ENCODE results near the gene AP4E1.

GRCh38 chr15:50888054-50888453 lies 20.4 kb upstream of the AP4E1 start:
- TF ChIP-seq POLR2AphosphoS5 (IDR thresholded peaks at IDR 0.05; ENCODE audit: low read depth, low read length) (no peak), SIN3A (IDR thresholded peaks at IDR 0.05; ENCODE audit: borderline replicate concordance, insufficient read depth, low read length) (no peak), TAF1 (IDR thresholded peaks at IDR 0.05; ENCODE audit: borderline replicate concordance, insufficient read depth, low read length) (no peak)
